GM12891 (cell line): Measurements from ENCODE around the gene OLFML2A.

Experiments
- PAX5 ChIP-seq: IDR thresholded peaks from 2 replicates; pipeline ENCODE4 v1.6.1; 2011; ENCODE audit warnings: low read length, moderate library complexity, mild to moderate bottlenecking; ENCODE audit not compliant: insufficient read depth, severe bottlenecking
- POLR2A ChIP-seq: IDR thresholded peaks from 2 replicates; pipeline ENCODE4 v1.6.1; 2011; ENCODE audit warnings: low read depth, low read length, control low read depth
- POLR2AphosphoS5 ChIP-seq: IDR thresholded peaks from 2 replicates; pipeline ENCODE4 v1.6.1; 2011; ENCODE audit warnings: low read depth, low read length, control low read depth
- POU2F2 ChIP-seq: IDR thresholded peaks from 2 replicates; pipeline ENCODE4 v1.6.1; 2011; ENCODE audit warnings: low read depth, mild to moderate bottlenecking, control low read depth, low read length, moderate library complexity
- SPI1 ChIP-seq: IDR thresholded peaks from 2 replicates; pipeline ENCODE4 v1.6.1; 2011; ENCODE audit warnings: low read depth, low read length, control low read depth
- TAF1 ChIP-seq: IDR thresholded peaks from 2 replicates; pipeline ENCODE4 v1.6.1; 2011; ENCODE audit warnings: low read depth, low read length, control low read depth

- TF ChIP-seq PAX5 (no peak), POLR2A (no peak), TAF1 (no peak), POLR2AphosphoS5 (no peak), POU2F2 (no peak), SPI1 (no peak)
Observed at GRCh38 chr9:124820698-124821623, 44.0 kb downstream of the OLFML2A start.
